ENCODE measurements around the gene DHRS7C.

Gene DHRS7C

GRCh38 chr17:9790889-9791876, at the start of gene DHRS7C:
TSS of gene DHRS7C (minus strand) at chr17:9791592. CDS start at chr17:9791284, 308 bp downstream.
- no peak for DNase-seq

GRCh38 chr17:9839433-9839832, 48.0 kb upstream of the DHRS7C start:
- DNase-seq = no peak

- DNase-seq = no peak
Observed at GRCh38 chr17:9837551-9838471, 46.4 kb upstream of the DHRS7C start.

- no peak for DNase-seq
Observed at GRCh38 chr17:9833922-9834321, 42.5 kb upstream of the DHRS7C start.

GRCh38 chr17:9830711-9831110, 39.3 kb upstream of the DHRS7C start:
- no peak for DNase-seq

GRCh38 chr17:9829343-9829742, 38.0 kb upstream of the DHRS7C start:
- no peak for DNase-seq

GRCh38 chr17:9828296-9829295, 37.2 kb upstream of the DHRS7C start:
- no peak for DNase-seq

GRCh38 chr17:9825641-9826150, 34.3 kb upstream of the DHRS7C start, which contains the start of gene GLP2R:
TSS of gene GLP2R (plus strand) at chr17:9825924. CDS start at chr17:9826064, 140 bp downstream.
- DNase-seq = no peak

GRCh38 chr17:9824797-9825338, 33.5 kb upstream of the DHRS7C start:
- no peak for DNase-seq

- DNase-seq = no peak
Observed at GRCh38 chr17:9824094-9824493, 32.7 kb upstream of the DHRS7C start.

GRCh38 chr17:9821921-9822320, 30.5 kb upstream of the DHRS7C start, which contains the start of gene GSG1L2:
TSS of gene GSG1L2 (minus strand) at chr17:9822079. CDS start at chr17:9822071, 8 bp downstream.
- no peak for DNase-seq

- DNase-seq = no peak
Observed at GRCh38 chr17:9820448-9820847, 29.1 kb upstream of the DHRS7C start.

- no peak for DNase-seq
Observed at GRCh38 chr17:9818760-9819159, 27.4 kb upstream of the DHRS7C start.

- no peak for DNase-seq
Observed at GRCh38 chr17:9817086-9817485, 25.7 kb upstream of the DHRS7C start.

GRCh38 chr17:9816472-9816871, 25.1 kb upstream of the DHRS7C start:
- no peak for DNase-seq

GRCh38 chr17:9814337-9814945, 23.0 kb upstream of the DHRS7C start:
- DNase-seq = no peak

GRCh38 chr17:9813166-9813565, 21.8 kb upstream of the DHRS7C start:
- DNase-seq = no peak

GRCh38 chr17:9811537-9811936, 20.1 kb upstream of the DHRS7C start:
- DNase-seq = no peak

GRCh38 chr17:9811086-9811485, 19.7 kb upstream of the DHRS7C start:
- DNase-seq = no peak

GRCh38 chr17:9810100-9810949, 18.9 kb upstream of the DHRS7C start:
- DNase-seq = no peak

Data from NCI-H1417 treated with DMSO at 0.1 percent for 48 hours (cell line).